Keratinocyte (primary cell): Measurements from ENCODE around the gene TDRD9. TPM values are rescaled to one million over a fixed set of nuclear protein-coding genes. Genes with fewer than 3 reads are reported as not detected.

Experiments used
- DNase-seq: peaks from one replicate; pipeline ENCODE4 v3.0.0-alpha.2; 2011; ENCODE audit warnings: low read depth, missing footprints, low spot score
- FAIRE-seq: peaks from 2 replicates; lab custom pipeline; 2011; peaks lifted over from hg19 to GRCh38; lab: Jason Lieb, UNC
- H2AFZ ChIP-seq: 2 replicates; pipeline ENCODE4 v1.6.0; 2012; ENCODE audit warnings: low read length, control low read depth, inconsistent platforms; ENCODE audit not compliant: control insufficient read depth
- H3K27ac ChIP-seq: 2 replicates; pipeline ENCODE4 v1.5.1; 2011; ENCODE audit warnings: low read length; ENCODE audit not compliant: control insufficient read depth, insufficient read depth
- H3K27me3 ChIP-seq: 3 replicates; pipeline ENCODE4 v1.6.0; 2011; ENCODE audit warnings: low read length; ENCODE audit not compliant: control insufficient read depth, insufficient read depth; ENCODE audit errors: extremely low read depth
- H3K36me3 ChIP-seq, 2 experiments: 2 replicates in 1 of 2; 3 replicates in 1 of 2; pipeline ENCODE4 v1.5.1; 2011; ENCODE audit warnings: low read length in 2 of 2, mild to moderate bottlenecking in 1 of 2; ENCODE audit not compliant: control insufficient read depth in 2 of 2, insufficient read depth in 2 of 2; ENCODE audit errors: extremely low read depth in 1 of 2
- H3K4me1 ChIP-seq: 3 replicates; pipeline ENCODE4 v1.5.1; 2011; ENCODE audit warnings: low read length; ENCODE audit not compliant: control insufficient read depth, insufficient read depth; ENCODE audit errors: extremely low read depth
- H3K4me2 ChIP-seq: 3 replicates; pipeline ENCODE4 v1.6.0; 2011; ENCODE audit warnings: low read depth, low read length; ENCODE audit not compliant: control insufficient read depth, insufficient read depth; ENCODE audit errors: extremely low read depth
- H3K4me3 ChIP-seq, 3 experiments: fragments of 200-600 bp in 1 of 3; sonication (generic) in 1 of 3; 2 replicates in 2 of 3; 3 replicates in 1 of 3; pipeline ENCODE4 v1.5.1; 2011 to 2016; ENCODE audit warnings: low read length in 3 of 3, mild to moderate bottlenecking in 3 of 3, control low read depth in 2 of 3, inconsistent platforms in 1 of 3, low read depth in 1 of 3, mixed read lengths in 1 of 3, mixed run types in 1 of 3, moderate library complexity in 1 of 3; ENCODE audit not compliant: control insufficient read depth in 2 of 3, insufficient read depth in 2 of 3; ENCODE audit errors: extremely low read depth in 1 of 3
- H3K79me2 ChIP-seq: 2 replicates; pipeline ENCODE4 v1.6.0; 2012; ENCODE audit warnings: low read length; ENCODE audit not compliant: control insufficient read depth, insufficient read depth
- H3K9ac ChIP-seq: 3 replicates; pipeline ENCODE4 v1.6.0; 2011; ENCODE audit warnings: low read length; ENCODE audit not compliant: control insufficient read depth, insufficient read depth; ENCODE audit errors: extremely low read depth
- H3K9me1 ChIP-seq: 3 replicates; pipeline ENCODE4 v1.6.0; 2011; ENCODE audit warnings: low read length; ENCODE audit not compliant: control insufficient read depth, insufficient read depth; ENCODE audit errors: extremely low read depth
- H3K9me3 ChIP-seq: 2 replicates; pipeline ENCODE4 v1.5.1; 2012; ENCODE audit warnings: low read depth, low read length; ENCODE audit not compliant: control insufficient read depth
- H4K20me1 ChIP-seq: 3 replicates; pipeline ENCODE4 v1.6.0; 2011; ENCODE audit warnings: low read length; ENCODE audit not compliant: control insufficient read depth, insufficient read depth; ENCODE audit errors: extremely low read depth
- EZH2 ChIP-seq: IDR thresholded peaks from one replicate; pipeline ENCODE4 v1.6.1; 2012; ENCODE audit warnings: inconsistent platforms, mild to moderate bottlenecking, low read length, moderate library complexity
- dilution Hi-C: fragments of 300-500 bp; cut with MboI; formaldehyde crosslinking; loops from one replicate; pipeline ENCODE4 v1.7.0; 2020; ENCODE audit warnings: low sequenced_read_pairs; ENCODE audit not compliant: extremely low pct_ligation_motif_present
- polyA plus RNA-seq, 5 experiments: library from polyadenylated mRNA; depleted of rRNA in 3 of 5; stranded (reverse) in 3 of 5; stranded (forward) in 1 of 5; unstranded in 1 of 5; fragments of >200 nt; gene quantifications; 1 replicate in 1 of 5; 2 replicates in 3 of 5; 3 replicates in 1 of 5; pipeline versions ENCODE4 v1.2.1 to v1.2.3, GENCODE V29; 2011 to 2012; ENCODE audit warnings: missing spikeins in 2 of 5, low read depth in 1 of 5, low replicate concordance in 1 of 5
- TF ChIP-seq, protein P1 (sequence below), 3 experiments: IDR thresholded peaks in 1 of 3; conservative IDR thresholded peaks in 1 of 3; optimal IDR thresholded peaks in 1 of 3; 2 replicates in 2 of 3; 3 replicates in 1 of 3; pipeline versions ENCODE3 to v1.5.1; 2011; ENCODE audit warnings: low read length in 3 of 3, mild to moderate bottlenecking in 3 of 3, moderate library complexity in 2 of 3, control low read depth in 1 of 3, inconsistent platforms in 1 of 3; ENCODE audit not compliant: insufficient read depth in 2 of 3; ENCODE audit errors: extremely low read depth in 1 of 3

The TDRD9 gene
- polyA plus RNA-seq, 1 donor (not counting 4 experiments of a cell fraction or from before 2014, with no cell fraction given): 0.10 TPM

DNA sequence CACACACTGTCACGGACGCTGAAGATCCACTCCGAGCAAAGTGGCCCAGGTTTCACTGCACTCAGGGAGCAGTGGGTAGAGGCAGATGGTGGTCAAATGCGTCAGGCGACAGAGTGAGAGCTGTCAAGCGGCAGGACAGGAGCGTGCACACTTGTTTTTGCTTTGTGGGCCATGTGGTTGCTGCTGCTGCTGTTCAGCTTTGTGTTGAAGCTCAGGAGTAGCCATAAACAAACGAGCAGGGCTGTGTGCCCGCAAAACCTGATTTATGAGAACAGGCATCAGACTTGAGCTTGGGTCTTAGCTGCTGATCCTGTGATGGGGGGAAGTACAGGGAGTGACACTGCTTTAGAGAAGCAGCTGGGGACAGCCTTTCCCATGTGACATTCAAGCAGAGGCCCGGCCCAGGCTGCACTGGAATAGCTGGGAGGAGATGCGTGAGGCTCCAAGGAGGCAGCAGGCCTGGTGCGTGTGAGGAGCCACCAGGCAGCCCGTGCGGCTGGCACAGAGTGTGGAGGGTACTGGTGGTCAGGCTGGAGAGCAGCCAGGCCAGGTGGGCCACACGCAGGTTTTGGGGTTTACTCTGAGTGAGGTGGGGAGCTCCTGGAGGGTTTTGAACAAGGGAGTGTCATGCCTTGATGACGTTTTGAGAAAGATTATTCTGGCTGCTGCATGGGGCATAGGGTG lies 126.1 kb downstream of the TDRD9 start:
- no peaks in the 10 kb centered on the region for H3K36me3 ChIP-seq
- dilution Hi-C loops: no loop called here
- TF ChIP-seq, protein P1, sequence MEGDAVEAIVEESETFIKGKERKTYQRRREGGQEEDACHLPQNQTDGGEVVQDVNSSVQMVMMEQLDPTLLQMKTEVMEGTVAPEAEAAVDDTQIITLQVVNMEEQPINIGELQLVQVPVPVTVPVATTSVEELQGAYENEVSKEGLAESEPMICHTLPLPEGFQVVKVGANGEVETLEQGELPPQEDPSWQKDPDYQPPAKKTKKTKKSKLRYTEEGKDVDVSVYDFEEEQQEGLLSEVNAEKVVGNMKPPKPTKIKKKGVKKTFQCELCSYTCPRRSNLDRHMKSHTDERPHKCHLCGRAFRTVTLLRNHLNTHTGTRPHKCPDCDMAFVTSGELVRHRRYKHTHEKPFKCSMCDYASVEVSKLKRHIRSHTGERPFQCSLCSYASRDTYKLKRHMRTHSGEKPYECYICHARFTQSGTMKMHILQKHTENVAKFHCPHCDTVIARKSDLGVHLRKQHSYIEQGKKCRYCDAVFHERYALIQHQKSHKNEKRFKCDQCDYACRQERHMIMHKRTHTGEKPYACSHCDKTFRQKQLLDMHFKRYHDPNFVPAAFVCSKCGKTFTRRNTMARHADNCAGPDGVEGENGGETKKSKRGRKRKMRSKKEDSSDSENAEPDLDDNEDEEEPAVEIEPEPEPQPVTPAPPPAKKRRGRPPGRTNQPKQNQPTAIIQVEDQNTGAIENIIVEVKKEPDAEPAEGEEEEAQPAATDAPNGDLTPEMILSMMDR (optimal IDR thresholded peaks at IDR 0.05 in 1 of 3, IDR thresholded peaks at IDR 0.05 in 1 of 3, conservative IDR thresholded peaks at IDR 0.05 in 1 of 3; ENCODE audit: extremely low read depth in 1 of 3, insufficient read depth in 2 of 3, low read length in 3 of 3): no peak
- no peak for TF ChIP-seq EZH2
- H4K20me1 ChIP-seq: no peaks in the 10 kb centered on the region
- H3K4me2 ChIP-seq: no peak overlapping the region
- no peaks in the 10 kb centered on the region for H3K9me3 ChIP-seq
- FAIRE-seq (no peak), DNase-seq (no peak)
- no peak overlapping the region for H2AFZ ChIP-seq
- no peaks in the 10 kb centered on the region for H3K4me1 ChIP-seq
- H3K9me1 ChIP-seq: no peaks in the 10 kb centered on the region
- H3K27ac ChIP-seq: no peak overlapping the region
- no peaks in the 10 kb centered on the region for H3K79me2 ChIP-seq
- H3K9ac ChIP-seq: no peak overlapping the region
- H3K4me3 ChIP-seq: no peak overlapping the region
- H3K27me3 ChIP-seq: peaks cover 5% of the 10 kb centered on the region

DNA sequence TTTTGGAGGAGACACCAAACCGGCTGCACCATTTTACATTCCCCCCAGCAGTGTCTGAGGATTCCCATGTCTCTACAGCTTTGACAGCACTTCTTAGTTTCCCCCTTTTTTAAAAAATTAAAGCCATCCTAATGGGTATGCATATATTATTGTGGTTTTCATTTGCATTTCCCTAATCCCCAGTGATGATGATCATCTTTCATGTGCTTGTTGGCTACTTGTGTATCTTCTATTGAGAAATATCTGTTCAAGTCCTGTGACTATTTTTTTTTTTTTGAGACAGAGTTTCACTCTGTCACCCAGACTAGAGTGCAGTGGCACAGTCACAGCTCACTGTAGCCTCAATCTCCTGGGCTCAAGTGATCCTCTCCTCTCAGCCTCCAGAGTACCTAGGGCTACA lies 134.0 kb downstream of the TDRD9 start:
- H3K4me1 ChIP-seq: no peaks in the 10 kb centered on the region
- DNase-seq (no peak), FAIRE-seq (no peak)
- H3K9me1 ChIP-seq: no peaks in the 10 kb centered on the region
- H3K27me3 ChIP-seq: peaks cover 7% of the 10 kb centered on the region
- dilution Hi-C loops: no loop called here
- no peak for TF ChIP-seq EZH2
- TF ChIP-seq, protein P1 (optimal IDR thresholded peaks at IDR 0.05 in 1 of 3, IDR thresholded peaks at IDR 0.05 in 1 of 3, conservative IDR thresholded peaks at IDR 0.05 in 1 of 3; ENCODE audit: extremely low read depth in 1 of 3, insufficient read depth in 2 of 3, low read length in 3 of 3): no peak
- H3K9ac ChIP-seq: no peak overlapping the region
- H3K4me2 ChIP-seq: no peak overlapping the region
- H3K36me3 ChIP-seq: no peaks in the 10 kb centered on the region
- H3K79me2 ChIP-seq: no peaks in the 10 kb centered on the region
- no peaks in the 10 kb centered on the region for H3K9me3 ChIP-seq
- H2AFZ ChIP-seq: no peak overlapping the region
- H3K27ac ChIP-seq: no peak overlapping the region
- H3K4me3 ChIP-seq: no peak overlapping the region
- H4K20me1 ChIP-seq: no peaks in the 10 kb centered on the region
